Fibroblast of peridontal ligament (primary cell): Measurements from ENCODE around the gene NAA40.

ENCODE experiments used
- DNase-seq: peaks from one replicate; pipeline ENCODE4 v3.0.0-alpha.2; 2010; ENCODE audit errors: extremely low read depth

Gene NAA40

GRCh38 chr11:63938479-63939396 is at the start of gene NAA40:
Gene NAA40, plus strand, starts transcription at chr11:63939002. Its CDS starts 95 bp downstream, at chr11:63939097.
- DNase-seq = peak; percentile 90

- no peak for DNase-seq
Observed at GRCh38 chr11:63889344-63889743, 49.5 kb upstream of the NAA40 start.

GRCh38 chr11:63890368-63890767 is 48.4 kb upstream of the NAA40 start:
- no peak for DNase-seq

GRCh38 chr11:63892228-63892627 is 46.6 kb upstream of the NAA40 start:
- DNase-seq = peak; percentile 52

DNA sequence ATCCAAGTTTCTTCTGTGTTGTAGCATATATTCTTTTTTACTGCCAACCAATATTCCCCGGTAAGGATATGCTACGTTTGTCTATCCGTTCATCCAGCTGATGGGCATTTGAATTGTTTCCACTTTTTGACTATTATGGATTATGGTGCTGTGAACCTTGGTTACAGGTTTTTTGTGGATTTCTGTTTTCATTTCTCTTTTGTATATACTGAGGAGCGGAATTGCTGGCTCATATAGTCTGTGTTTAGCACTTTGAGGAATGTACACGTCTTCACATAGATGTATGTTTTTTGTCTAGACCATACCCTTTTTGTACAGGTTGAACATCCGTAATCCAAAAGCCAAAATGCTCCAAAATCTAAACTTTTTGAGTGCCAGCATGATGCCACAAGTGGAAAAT is 45.4 kb upstream of the NAA40 start:
- DNase-seq = no peak

DNA sequence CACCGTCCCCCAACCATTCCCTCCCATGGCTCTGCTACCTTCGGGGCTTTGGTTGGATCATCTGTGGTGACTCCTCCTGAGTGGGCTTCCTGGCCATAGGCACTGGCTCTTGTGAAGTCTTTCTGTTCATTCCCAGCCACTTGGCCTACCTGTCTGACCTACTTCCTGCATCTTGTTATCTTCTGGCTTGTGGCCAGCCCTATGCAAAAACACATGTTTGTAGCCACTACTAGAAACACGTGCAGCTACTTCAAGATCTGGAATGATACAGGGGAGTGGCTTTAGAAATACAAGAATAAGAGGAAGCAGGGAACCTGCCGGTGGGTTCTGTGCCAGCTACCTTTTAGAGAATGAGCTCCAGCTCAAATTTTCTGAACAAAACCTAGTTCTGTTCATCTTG is 42.7 kb upstream of the NAA40 start:
- DNase-seq = no peak

DNA sequence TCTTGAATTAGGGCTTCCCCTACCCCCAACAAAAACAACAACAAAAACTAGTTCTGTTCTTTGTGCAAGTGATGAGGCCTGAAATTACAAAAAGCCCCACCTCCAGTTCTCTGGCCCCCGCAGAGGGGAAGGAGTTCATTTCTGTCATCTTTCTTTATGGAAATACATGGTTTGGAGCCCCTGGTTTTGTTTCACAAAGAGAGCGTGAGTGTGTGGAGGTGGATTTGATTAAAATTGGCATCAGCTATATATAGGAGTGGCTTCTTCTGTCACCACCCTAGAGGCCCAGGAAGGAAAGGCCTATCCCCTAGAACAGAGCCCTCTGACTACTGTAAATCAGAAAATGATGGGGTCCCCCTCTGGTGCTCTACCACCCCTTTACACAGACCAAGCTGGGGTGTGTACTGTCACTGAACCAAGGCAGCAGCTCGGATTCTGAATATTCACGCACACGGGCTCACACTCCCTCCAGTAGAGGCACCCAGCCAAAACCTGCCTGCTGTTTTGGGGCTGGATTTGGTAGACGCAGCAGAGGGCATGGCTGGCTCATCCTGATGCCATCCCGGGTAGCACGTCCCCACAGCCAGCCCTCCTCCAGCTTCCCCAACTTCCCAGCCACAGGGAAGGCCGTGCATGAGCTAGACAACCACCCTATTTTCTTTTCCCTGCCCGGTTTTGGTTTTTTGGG is 41.2 kb upstream of the NAA40 start:
- DNase-seq = no peak

DNA sequence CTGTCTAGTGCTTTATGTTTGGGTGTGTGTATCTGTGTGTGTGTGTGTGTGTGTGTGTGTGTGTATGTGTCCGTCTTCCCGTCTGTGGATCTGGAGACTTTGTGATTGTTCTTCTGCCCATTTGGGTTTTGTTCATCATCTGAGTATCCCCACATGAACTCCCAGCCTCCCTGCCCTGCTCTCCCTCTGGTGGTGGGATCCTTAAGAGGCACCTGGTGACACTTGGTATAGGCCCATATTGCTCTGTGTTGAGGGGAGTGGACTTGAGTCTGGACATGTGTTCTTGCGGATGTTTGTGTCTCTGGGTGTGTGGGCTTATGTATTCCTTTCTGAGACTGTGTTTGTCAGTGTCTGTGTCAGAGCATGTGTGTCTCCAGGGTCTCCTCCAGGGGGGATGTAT is 37.1 kb upstream of the NAA40 start:
- peak; percentile 31 for DNase-seq

DNA sequence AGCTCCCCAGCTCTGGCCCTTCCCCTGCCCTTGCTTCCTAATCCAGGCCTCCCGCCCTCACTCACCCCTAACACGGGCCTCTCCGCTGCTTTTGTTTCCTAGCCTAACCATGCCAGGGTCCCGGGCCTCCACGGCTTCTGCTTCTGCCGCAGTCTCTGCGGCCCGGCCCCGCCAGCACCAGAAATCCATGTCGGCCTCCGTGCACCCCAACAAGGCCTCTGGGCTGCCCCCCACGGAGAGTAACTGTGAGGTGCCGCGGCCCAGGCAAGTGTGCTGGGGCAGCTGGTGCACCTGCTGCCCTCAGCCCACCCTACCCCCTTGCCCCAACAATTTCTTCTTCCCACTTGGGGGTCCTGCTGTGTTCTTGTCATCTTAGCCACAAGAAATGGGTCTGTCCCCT is 34.9 kb upstream of the NAA40 start:
- DNase-seq = no peak

- DNase-seq = no peak
Observed at GRCh38 chr11:63904743-63905142, 34.1 kb upstream of the NAA40 start.

DNA sequence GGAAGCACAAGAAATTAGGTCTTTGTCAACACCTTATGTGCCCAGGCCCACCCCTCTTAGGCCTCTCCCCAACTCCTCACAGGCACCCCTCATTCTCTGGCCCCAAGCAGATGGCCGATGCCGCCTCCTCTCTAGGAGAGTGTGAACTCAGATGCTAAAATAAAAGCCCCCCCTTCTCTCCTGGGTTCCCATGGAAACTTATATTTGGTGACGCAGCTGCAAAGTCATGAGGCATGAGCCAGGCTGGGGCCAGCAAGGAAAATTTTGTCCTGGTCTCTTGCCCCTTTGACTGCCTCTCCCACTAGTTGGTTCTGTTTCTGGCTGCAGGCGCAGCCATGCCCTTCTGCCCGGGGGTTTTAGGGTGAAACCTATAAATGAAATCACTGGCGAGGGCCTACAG is 33.6 kb upstream of the NAA40 start:
- no peak for DNase-seq

GRCh38 chr11:63906087-63906486 is 32.7 kb upstream of the NAA40 start:
- DNase-seq = no peak

DNA sequence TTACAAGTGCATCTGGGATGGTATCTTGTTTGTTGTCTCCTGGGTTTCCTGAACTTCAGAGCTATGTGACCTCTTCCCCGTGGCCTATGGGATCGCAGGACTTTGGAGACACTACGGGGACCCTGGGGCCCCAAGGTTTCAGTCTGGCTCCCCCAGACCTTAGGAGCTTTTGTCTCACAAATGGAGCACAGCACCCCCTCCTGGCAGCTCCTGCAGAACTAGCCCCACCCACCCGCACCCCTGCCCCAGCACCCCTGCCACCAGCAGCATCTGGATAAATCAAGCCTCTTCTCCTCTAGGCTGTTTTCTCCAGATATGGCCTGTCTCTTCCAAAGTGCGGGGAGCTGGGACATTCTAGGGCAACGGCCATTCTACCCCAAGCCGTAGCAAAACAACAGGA is 32.2 kb upstream of the NAA40 start:
- no peak for DNase-seq

DNA sequence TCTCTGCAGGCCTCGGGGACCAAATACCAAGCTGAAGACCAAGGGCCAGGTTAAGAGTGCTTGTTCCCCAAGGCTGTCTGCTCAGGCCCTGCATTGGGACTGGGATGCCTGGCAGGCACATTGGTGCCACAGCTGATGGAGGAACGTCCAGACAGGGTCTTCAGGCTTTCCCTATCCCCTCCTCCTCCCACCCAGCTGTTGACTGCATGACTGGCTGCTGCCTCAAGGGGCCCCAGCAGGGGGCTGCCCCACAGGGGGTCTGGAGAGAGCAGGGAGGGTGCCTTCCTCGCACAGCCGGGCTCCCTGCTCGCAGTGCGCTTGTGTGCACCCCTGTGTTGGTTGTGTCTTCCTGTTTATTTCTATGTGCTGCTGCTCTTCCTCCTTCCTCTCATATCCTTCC is 31.7 kb upstream of the NAA40 start:
- DNase-seq = no peak

DNA sequence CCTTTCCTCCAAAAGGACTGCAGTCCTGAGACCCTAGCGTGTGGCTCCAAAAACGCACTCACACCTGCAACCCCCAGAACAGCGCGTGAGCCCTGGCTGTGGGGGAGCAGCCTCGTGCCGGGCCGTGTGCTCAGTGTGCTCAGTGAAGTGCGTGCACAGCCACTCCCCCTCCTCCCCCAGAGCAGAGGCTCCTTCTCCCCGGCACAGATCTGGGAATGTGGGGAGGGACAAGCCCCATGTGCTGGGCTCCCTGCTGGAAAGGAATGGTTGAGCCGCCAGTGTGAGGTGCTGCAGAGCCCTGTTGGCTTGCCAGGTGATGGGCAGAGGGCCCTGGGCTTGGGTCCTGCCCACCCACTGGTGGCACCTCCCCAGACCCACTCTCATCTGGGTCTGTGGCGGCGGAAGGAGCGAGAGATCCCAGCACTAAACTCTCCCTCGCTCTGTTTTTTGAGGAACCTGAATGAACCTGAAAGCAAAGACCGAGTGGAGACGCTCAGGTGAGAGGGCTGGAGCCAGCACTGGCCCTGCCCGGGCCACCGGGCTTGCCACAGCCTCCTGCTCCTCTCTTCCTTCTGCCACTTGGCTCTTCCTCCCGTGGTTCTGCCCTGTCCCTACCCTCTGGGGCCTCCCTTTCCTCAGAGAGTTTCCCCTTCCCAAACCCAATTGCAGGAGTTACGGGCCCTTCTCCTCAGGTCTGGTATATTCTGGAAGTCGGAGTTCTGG is 30.8 kb upstream of the NAA40 start:
- DNase-seq = no peak

GRCh38 chr11:63908631-63909401 is 30.0 kb upstream of the NAA40 start:
- DNase-seq = no peak

DNA sequence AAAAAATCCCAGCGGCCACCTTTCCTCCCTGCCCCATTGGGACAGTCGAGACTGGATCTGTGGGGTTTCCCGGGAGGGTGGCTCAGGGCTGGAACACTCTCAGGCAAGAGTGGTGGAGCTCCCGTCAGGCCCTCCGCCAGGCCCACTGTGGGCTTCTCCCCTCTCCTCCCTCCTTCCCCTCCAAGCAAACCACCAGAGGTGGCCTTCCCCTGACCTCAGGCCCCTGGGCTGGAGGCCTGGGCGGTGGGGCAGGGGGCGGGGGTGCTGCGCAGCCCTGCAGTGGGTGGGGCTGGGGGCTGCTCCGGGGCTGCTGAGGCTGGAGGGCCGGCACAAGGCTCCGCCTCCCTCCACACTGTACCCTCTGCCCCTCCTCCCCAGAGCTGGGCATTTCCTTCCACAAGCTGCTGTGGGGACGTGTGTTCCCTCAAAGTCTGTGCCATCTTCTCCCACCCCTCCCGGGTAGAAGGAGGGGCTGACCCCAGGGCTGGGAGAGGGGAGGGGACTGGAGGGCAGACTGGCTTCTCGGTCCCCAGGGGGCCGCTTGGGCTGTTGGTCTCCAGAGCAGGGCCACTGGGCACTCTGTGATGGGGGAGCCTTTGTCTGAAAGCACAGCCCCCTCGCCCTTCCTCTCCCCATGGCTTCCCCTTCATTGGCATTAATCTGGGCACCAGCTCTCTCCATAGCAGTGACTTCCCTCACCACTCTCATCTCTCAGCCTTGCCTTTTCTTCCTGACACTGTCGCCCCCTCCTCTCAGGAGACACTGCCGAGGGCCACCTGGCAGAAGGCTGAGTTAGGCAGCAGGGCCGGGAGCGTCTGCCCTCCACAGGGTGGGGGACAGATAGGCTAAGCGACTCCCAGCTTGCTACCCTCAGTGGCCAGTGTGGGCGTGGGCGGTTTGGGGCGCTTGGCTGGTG is 29.0 kb upstream of the NAA40 start:
- DNase-seq = no peak

GRCh38 chr11:63910675-63911074 is 28.1 kb upstream of the NAA40 start:
- DNase-seq = no peak

- no peak for DNase-seq
Observed at GRCh38 chr11:63911440-63911839, 27.4 kb upstream of the NAA40 start.

GRCh38 chr11:63911876-63912275 is 26.9 kb upstream of the NAA40 start:
- no peak for DNase-seq

DNA sequence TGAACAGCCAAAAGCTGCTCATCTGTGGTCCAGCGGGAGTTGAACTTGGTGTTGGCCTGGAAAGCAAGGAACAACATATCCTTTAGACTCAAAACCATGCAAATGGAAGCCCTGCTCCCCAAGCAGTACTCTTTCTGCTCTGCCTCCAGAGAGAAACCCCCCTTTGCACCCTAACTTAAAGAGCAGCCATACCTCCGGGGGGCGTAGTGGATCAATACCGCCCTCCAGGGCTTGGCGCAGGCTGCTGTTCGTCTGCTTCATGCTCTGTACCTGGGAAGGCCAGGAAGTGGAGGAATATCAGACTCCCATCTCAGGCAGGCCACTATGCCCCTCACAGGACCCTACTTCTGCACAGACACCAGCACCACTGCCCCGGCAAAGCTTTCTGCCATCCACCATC is 26.1 kb upstream of the NAA40 start:
- DNase-seq = no peak
